Neural progenitor cell (in vitro differentiated cells): ENCODE data around the gene KIF12. TPM values are rescaled to one million over a fixed set of nuclear protein-coding genes. Genes with fewer than 3 reads are reported as not detected.
A peak's percentile ranks its signal among the peaks of the same experiment; 100 is the strongest.

ENCODE experiments used
- DNase-seq: peaks from one replicate; pipeline ENCODE4 v3.0.0-alpha.2; 2016; ENCODE audit warnings: low spot score
- H2AFZ ChIP-seq: fragments of 200-600 bp; sonication (generic); replicated peaks from 2 replicates; pipeline ENCODE4 v1.6.1; 2016; ENCODE audit warnings: antibody characterized with exemption
- H3F3A ChIP-seq: fragments of 200-600 bp; sonication (generic); 2 replicates; pipeline ENCODE4 v1.6.1; 2016; ENCODE audit warnings: antibody characterized with exemption, low read depth
- H3K27ac ChIP-seq: fragments of 200-600 bp; sonication (generic); 2 replicates; pipeline ENCODE4 v1.5.1; 2016; ENCODE audit warnings: mild to moderate bottlenecking
- H3K27me3 ChIP-seq: fragments of 200-600 bp; sonication (generic); 2 replicates; pipeline ENCODE4 v1.6.1; 2016; ENCODE audit warnings: mild to moderate bottlenecking, moderate library complexity
- H3K36me3 ChIP-seq: fragments of 200-600 bp; sonication (generic); 2 replicates; pipeline ENCODE4 v1.5.1; 2016
- H3K4me1 ChIP-seq: fragments of 200-600 bp; sonication (generic); 2 replicates; pipeline ENCODE4 v1.6.1; 2016; ENCODE audit warnings: mixed run types
- H3K4me2 ChIP-seq: fragments of 200-600 bp; sonication (generic); 2 replicates; pipeline ENCODE4 v1.6.1; 2016
- H3K4me3 ChIP-seq: fragments of 200-600 bp; sonication (generic); 2 replicates; pipeline ENCODE4 v1.5.1; 2016
- H3K79me2 ChIP-seq: fragments of 200-600 bp; sonication (generic); 2 replicates; pipeline ENCODE4 v1.6.1; 2016; ENCODE audit warnings: low read depth
- H3K9ac ChIP-seq: fragments of 200-600 bp; sonication (generic); 2 replicates; pipeline ENCODE4 v1.6.1; 2016
- H3K9me3 ChIP-seq: fragments of 200-600 bp; sonication (generic); 2 replicates; pipeline ENCODE4 v1.5.1; 2016; ENCODE audit warnings: low read depth
- H4K20me1 ChIP-seq: fragments of 200-600 bp; sonication (generic); 2 replicates; pipeline ENCODE4 v1.6.1; 2016; ENCODE audit warnings: low read depth
- H3K27ac Mint-ChIP-seq: 3 replicates; pipeline ENCODE4 v1.8.0; 2021; ENCODE audit warnings: mixed read lengths
- H3K27me3 Mint-ChIP-seq: 2 replicates; pipeline ENCODE4 v1.8.0; 2022; ENCODE audit warnings: low read depth, mild to moderate bottlenecking, inconsistent platforms, moderate library complexity, mixed read lengths; ENCODE audit not compliant: insufficient read depth
- H3K36me3 Mint-ChIP-seq: 3 replicates; pipeline ENCODE4 v1.8.0; 2021; ENCODE audit warnings: mixed read lengths
- H3K4me1 Mint-ChIP-seq: 3 replicates; pipeline ENCODE4 v1.8.0; 2021; ENCODE audit warnings: mixed read lengths
- H3K4me3 Mint-ChIP-seq: 3 replicates; pipeline ENCODE4 v1.8.0; 2021; ENCODE audit warnings: mild to moderate bottlenecking, moderate library complexity, mixed read lengths
- H3K9me3 Mint-ChIP-seq: 3 replicates; pipeline ENCODE4 v1.8.0; 2020; ENCODE audit warnings: mixed read lengths
- CTCF ChIP-seq: fragments of 200-600 bp; sonication (generic); IDR thresholded peaks from 2 replicates; pipeline ENCODE4 v1.5.1; 2017; ENCODE audit warnings: antibody characterized with exemption, mild to moderate bottlenecking
- EZH2 ChIP-seq: fragments of 200-600 bp; sonication (generic); IDR thresholded peaks from 2 replicates; pipeline ENCODE4 v1.6.1; 2017; ENCODE audit warnings: antibody characterized with exemption, mild to moderate bottlenecking, moderate library complexity
- EZH2phosphoT487 ChIP-seq: fragments of 200-600 bp; sonication (generic); IDR thresholded peaks from 2 replicates; pipeline ENCODE4 v1.6.1; 2017; ENCODE audit warnings: antibody characterized with exemption
- total RNA-seq: library from RNA; depleted of rRNA; stranded (reverse); fragments of >200 nt; gene quantifications from 2 replicates; pipeline ENCODE4 v1.2.3, GENCODE V29; 2015; ENCODE audit warnings: low replicate concordance

KIF12 gene
- total RNA-seq, 1 donor from 2014 or later = 0.56 TPM

GRCh38 chr9:114060711-114061110, 38.4 kb downstream of the KIF12 start:
- peaks cover 13% of the 10 kb centered on the region for H3K27me3 Mint-ChIP-seq
- Histone ChIP-seq H3K4me2 (no peak overlapping the region), H2AFZ (no peak overlapping the region), H3K4me3 (no peak overlapping the region), H3F3A (no peaks in the 10 kb centered on the region), H3K79me2 (no peaks in the 10 kb centered on the region), H3K9me3 (no peaks in the 10 kb centered on the region), H3K27ac (no peak overlapping the region), H4K20me1 (no peaks in the 10 kb centered on the region), H3K36me3 (no peaks in the 10 kb centered on the region), H3K27me3 (no peaks in the 10 kb centered on the region), H3K9ac (no peak overlapping the region), H3K4me1 (no peaks in the 10 kb centered on the region)
- TF ChIP-seq EZH2 (no peak), CTCF (no peak), EZH2phosphoT487 (no peak)
- H3K4me3 Mint-ChIP-seq = no peak overlapping the region
- no peak for DNase-seq
- peak overlapping the region; percentile 42 for H3K27ac Mint-ChIP-seq
- H3K36me3 Mint-ChIP-seq = peaks cover 16% of the 10 kb centered on the region
- H3K9me3 Mint-ChIP-seq = no peaks in the 10 kb centered on the region
- H3K4me1 Mint-ChIP-seq = peaks cover 19% of the 10 kb centered on the region

GRCh38 chr9:114060070-114060469, 39.0 kb downstream of the KIF12 start:
- Mint-ChIP-seq H3K9me3 (no peaks in the 10 kb centered on the region), H3K4me1 (peaks cover 19% of the 10 kb centered on the region), H3K4me3 (no peak overlapping the region), H3K27me3 (peaks cover 13% of the 10 kb centered on the region), H3K36me3 (peaks cover 20% of the 10 kb centered on the region), H3K27ac (peak overlapping the region; percentile 8)
- H4K20me1 ChIP-seq = no peaks in the 10 kb centered on the region
- no peak overlapping the region for H2AFZ ChIP-seq
- H3K4me1 ChIP-seq = no peaks in the 10 kb centered on the region
- no peak for DNase-seq
- no peak overlapping the region for H3K4me3 ChIP-seq
- no peaks in the 10 kb centered on the region for H3K36me3 ChIP-seq
- no peaks in the 10 kb centered on the region for H3K27me3 ChIP-seq
- H3K9ac ChIP-seq = no peak overlapping the region
- no peaks in the 10 kb centered on the region for H3K9me3 ChIP-seq
- no peak for TF ChIP-seq EZH2phosphoT487
- TF ChIP-seq CTCF = no peak
- TF ChIP-seq EZH2 = no peak
- H3K79me2 ChIP-seq = no peaks in the 10 kb centered on the region
- no peak overlapping the region for H3K4me2 ChIP-seq
- no peak overlapping the region for H3K27ac ChIP-seq
- no peaks in the 10 kb centered on the region for H3F3A ChIP-seq

DNA sequence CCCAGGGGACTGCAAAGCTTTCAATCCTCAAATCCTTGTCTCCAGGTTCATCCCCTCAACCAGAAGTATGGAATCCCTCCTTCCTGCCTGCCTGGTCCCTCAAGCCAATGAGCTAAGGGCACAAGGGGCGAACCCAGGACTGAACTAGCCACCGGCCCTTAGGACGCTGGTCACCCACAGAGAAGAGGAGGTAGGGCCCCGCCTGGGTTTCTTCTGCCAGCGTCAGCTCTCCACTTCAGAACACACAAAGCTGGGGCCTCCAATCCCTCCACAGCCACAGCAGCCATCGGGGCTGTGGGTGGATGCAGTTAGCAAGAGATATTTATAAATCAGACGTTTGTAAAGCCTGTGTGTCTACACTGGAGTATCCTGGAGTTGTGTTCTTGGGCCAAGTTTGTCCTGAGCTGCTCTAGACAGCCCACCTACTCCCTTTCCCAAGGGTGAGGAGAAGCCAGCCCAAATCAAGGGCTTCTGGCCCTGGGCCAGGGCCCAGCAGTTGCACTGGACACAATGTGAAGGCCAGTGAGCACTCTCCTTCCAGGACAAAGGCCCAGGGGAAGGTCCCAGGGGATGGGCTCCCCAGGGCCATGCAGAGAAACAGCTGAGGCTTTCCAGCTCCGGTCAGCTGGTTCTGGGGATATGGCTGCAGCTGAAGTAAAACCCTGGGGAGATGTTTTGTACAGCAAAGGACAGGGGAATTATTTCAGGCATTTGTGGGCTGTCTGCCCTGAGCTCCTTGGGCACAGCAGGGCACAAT, 39.9 kb downstream of the KIF12 start:
- Mint-ChIP-seq H3K4me3 (no peak overlapping the region), H3K9me3 (no peaks in the 10 kb centered on the region), H3K4me1 (peaks cover 21% of the 10 kb centered on the region), H3K36me3 (peaks cover 20% of the 10 kb centered on the region), H3K27ac (no peak overlapping the region), H3K27me3 (peaks cover 13% of the 10 kb centered on the region)
- Histone ChIP-seq H3K27me3 (no peaks in the 10 kb centered on the region), H3K4me3 (no peak overlapping the region), H3F3A (no peaks in the 10 kb centered on the region), H4K20me1 (no peaks in the 10 kb centered on the region), H3K9me3 (no peaks in the 10 kb centered on the region), H3K79me2 (no peaks in the 10 kb centered on the region), H3K4me1 (no peaks in the 10 kb centered on the region), H3K27ac (no peak overlapping the region), H3K4me2 (no peak overlapping the region), H3K9ac (no peak overlapping the region), H2AFZ (no peak overlapping the region), H3K36me3 (no peaks in the 10 kb centered on the region)
- DNase-seq = no peak
- TF ChIP-seq EZH2phosphoT487 (no peak), EZH2 (no peak), CTCF (no peak)
